K562 (cell line): Measurements from ENCODE around the gene RALB. TPM values are rescaled to one million over a fixed set of nuclear protein-coding genes. Genes with fewer than 3 reads are reported as not detected.

Source experiments
- CBX8 ChIP-seq: fragments of 200-600 bp; sonication (generic); IDR thresholded peaks from 2 replicates; pipeline ENCODE4 v1.6.1; 2012; ENCODE audit warnings: borderline replicate concordance, mixed run types, low read depth, mild to moderate bottlenecking, moderate library complexity, mixed read lengths, low read length, control low read depth, inconsistent platforms; ENCODE audit not compliant: poor library complexity, severe bottlenecking; ENCODE audit errors: extremely low read depth
- CXXC5 ChIP-seq: fragments of 250-450 bp; sonication (Bioruptor Pico); IDR thresholded peaks from 2 replicates; pipeline ENCODE4 v1.8.0; 2022; ENCODE audit warnings: inconsistent platforms, mild to moderate bottlenecking, moderate library complexity
- GATAD2B ChIP-seq: fragments of 450-650 bp; IDR thresholded peaks from 2 replicates; pipeline ENCODE4 v1.6.1; 2017; ENCODE audit warnings: mild to moderate bottlenecking, borderline replicate concordance
- MTF1 ChIP-seq: fragments of 250-450 bp; sonication (Bioruptor Pico); IDR thresholded peaks from 2 replicates; pipeline ENCODE4 v1.9.0; 2021; ENCODE audit warnings: moderate library complexity, mild to moderate bottlenecking, inconsistent platforms, borderline replicate concordance
- PURB ChIP-seq: sonication (generic); formaldehyde crosslinking; IDR thresholded peaks from 2 replicates; pipeline ENCODE4 v1.9.0; 2021; ENCODE audit warnings: low read depth, mild to moderate bottlenecking, missing genetic modification reagents
- SIN3A ChIP-seq, 2 experiments: fragments of 150-350 bp in 1 of 2; IDR thresholded peaks; 2 replicates each; pipeline ENCODE4 v1.6.1; 2011 to 2016; ENCODE audit warnings: borderline replicate concordance in 2 of 2, low read depth in 2 of 2, low read length in 2 of 2, mild to moderate bottlenecking in 2 of 2, moderate library complexity in 2 of 2; ENCODE audit not compliant: control insufficient read depth in 1 of 2
- SIRT6 ChIP-seq: IDR thresholded peaks from one replicate; pipeline ENCODE4 v1.6.1; 2012; ENCODE audit warnings: low read depth, mild to moderate bottlenecking, control low read depth, inconsistent platforms, low read length, moderate library complexity
- SMARCA5 ChIP-seq: fragments of 450-650 bp; IDR thresholded peaks from 2 replicates; pipeline ENCODE4 v1.6.1; 2016
- STAT6 ChIP-seq: sonication (generic); formaldehyde crosslinking; IDR thresholded peaks from 2 replicates; pipeline ENCODE4 v1.8.1; 2023; ENCODE audit warnings: mild to moderate bottlenecking, missing genetic modification reagents
- ZBTB7A ChIP-seq: IDR thresholded peaks from 2 replicates; pipeline ENCODE4 v1.6.1; 2011; ENCODE audit warnings: low read depth, mild to moderate bottlenecking, low read length, moderate library complexity, borderline replicate concordance; ENCODE audit not compliant: control insufficient read depth
- polyA plus RNA-seq, 8 experiments: library from polyadenylated mRNA; depleted of rRNA in 4 of 8; stranded (reverse) in 5 of 8; unstranded in 3 of 8; fragments of >200 nt; fragmentation: Nextera tagmentation in 2 of 8; fragmentation: Illumina TruSeq in 1 of 8; extraction: Ambion mirVana in 2 of 8; extraction: Trizol in 1 of 8; gene quantifications; 2 replicates each; pipeline versions ENCODE4 v1.2.1 to v1.2.3, GENCODE V29; 2011 to 2014; ENCODE audit warnings: inconsistent platforms in 1 of 8, missing spikeins in 1 of 8
- total RNA-seq, 7 experiments: library from RNA; depleted of rRNA in 6 of 7; stranded (reverse); fragments of >200 nt in 6 of 7; fragmentation: Illumina TruSeq in 2 of 7; extraction: Trizol in 2 of 7; gene quantifications; 2 replicates each; pipeline versions ENCODE4 v1.2.1 to v1.2.3, GENCODE V29; 2011 to 2021; ENCODE audit warnings: low replicate concordance in 1 of 7
- TF ChIP-seq, protein P1 (sequence below): fragments of 450-650 bp; conservative IDR thresholded peaks from 2 replicates; pipeline ENCODE4 v1.6.1; 2016; ENCODE audit warnings: missing genetic modification characterization, low read depth, mild to moderate bottlenecking, missing compliant biosample characterization, moderate library complexity
- TF ChIP-seq, protein P2 (sequence below): fragments of 450-650 bp; formaldehyde crosslinking; conservative IDR thresholded peaks from 2 replicates; pipeline ENCODE4 v1.4.0; 2022; ENCODE audit warnings: mild to moderate bottlenecking, missing genetic modification characterization

RALB gene
- total and polyA plus RNA-seq, 9 of the 15 experiments (the other 6 are each of a cell fraction or from before 2014, with no cell fraction given) = 14.8 to 65.6 (median 38.4) TPM

DNA sequence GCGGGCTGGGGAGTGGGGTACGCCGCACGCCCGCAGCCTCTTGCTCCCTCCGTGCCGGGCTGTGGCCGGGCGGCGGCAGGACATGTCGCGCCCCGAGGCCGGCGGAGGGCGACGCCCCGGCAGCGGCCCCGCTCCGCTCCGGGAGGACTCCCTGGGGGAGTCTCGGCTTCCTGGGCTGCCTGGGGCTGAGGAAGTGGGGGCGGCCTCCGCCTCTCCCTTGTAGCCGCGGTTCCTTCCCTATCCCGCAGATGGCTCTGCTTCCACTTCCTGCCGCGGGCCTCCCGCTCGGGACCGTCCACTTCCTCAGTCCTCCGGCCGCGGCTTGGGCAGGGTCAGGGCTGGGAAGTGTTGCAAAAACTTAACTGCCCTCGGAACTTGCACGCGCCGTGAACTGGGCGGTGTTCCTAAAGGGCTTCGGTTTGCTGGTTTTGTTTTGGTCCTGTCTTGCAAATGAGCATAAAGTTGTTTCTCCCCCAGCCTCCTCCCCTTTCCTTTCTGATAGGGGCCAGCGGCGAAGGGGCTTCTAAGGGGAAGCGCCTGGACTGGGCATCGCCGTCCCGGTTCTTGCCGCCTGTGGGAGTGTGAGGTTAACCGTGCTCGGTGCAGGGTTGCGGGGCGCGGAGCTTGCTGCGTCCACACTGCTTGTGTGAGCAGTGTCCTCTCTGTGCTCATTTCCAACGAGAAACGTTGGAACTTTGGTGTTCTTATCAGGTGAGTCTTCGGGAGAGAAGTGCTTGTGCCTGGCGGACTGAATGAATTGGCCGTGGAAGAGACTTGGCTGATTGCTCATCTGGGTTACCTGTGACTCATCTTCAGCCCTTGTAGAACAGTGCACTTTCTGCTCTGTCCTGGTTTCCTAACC is 600 bp downstream of the RALB start (continued):
- TF ChIP-seq, protein P1, sequence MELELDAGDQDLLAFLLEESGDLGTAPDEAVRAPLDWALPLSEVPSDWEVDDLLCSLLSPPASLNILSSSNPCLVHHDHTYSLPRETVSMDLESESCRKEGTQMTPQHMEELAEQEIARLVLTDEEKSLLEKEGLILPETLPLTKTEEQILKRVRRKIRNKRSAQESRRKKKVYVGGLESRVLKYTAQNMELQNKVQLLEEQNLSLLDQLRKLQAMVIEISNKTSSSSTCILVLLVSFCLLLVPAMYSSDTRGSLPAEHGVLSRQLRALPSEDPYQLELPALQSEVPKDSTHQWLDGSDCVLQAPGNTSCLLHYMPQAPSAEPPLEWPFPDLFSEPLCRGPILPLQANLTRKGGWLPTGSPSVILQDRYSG = no peak
- TF ChIP-seq SIRT6 (no peak), SMARCA5 (peak; percentile 45; the same call in 1 of the 2 replicates), PURB (no peak), MTF1 (no peak), CXXC5 (CRISPR knock-in tag) (peak; percentile 39), GATAD2B (peak; percentile 88), SIN3A (IDR thresholded peaks at IDR 0.05; ENCODE audit: borderline replicate concordance in 2 of 2, control insufficient read depth in 1 of 2, low read depth in 2 of 2, low read length in 2 of 2) (peak in 1 of 2 experiments; percentile 53; a peak in 2 of 4 replicates), ZBTB7A (peak; percentile 70; the same call in 1 of the 2 replicates), CBX8 (no peak), STAT6 (CRISPR knock-in tag) (no peak)
- TF ChIP-seq, protein P2, sequence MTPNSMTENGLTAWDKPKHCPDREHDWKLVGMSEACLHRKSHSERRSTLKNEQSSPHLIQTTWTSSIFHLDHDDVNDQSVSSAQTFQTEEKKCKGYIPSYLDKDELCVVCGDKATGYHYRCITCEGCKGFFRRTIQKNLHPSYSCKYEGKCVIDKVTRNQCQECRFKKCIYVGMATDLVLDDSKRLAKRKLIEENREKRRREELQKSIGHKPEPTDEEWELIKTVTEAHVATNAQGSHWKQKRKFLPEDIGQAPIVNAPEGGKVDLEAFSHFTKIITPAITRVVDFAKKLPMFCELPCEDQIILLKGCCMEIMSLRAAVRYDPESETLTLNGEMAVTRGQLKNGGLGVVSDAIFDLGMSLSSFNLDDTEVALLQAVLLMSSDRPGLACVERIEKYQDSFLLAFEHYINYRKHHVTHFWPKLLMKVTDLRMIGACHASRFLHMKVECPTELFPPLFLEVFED = no peak
